Transverse colon (tissue), 3 donors: ENCODE results near the gene IL12RB2.

Source experiments
- CTCF ChIP-seq, 5 experiments: fragments of 200-600 bp in 3 of 5; fragments of 450-650 bp in 2 of 5; sonication (generic) in 3 of 5; IDR thresholded peaks; 1 replicate in 2 of 5; 2 replicates in 3 of 5; pipeline ENCODE4 v1.5.1; 2016 to 2017; ENCODE audit warnings: antibody characterized with exemption in 5 of 5, inconsistent platforms in 3 of 5, mild to moderate bottlenecking in 2 of 5, moderate library complexity in 1 of 5
- EP300 ChIP-seq: sonication (generic); formaldehyde crosslinking; IDR thresholded peaks from one replicate; pipeline ENCODE4 v1.6.1; 2017; ENCODE audit warnings: antibody characterized with exemption, low read depth
- POLR2A ChIP-seq: fragments of 450-650 bp; IDR thresholded peaks from one replicate; pipeline ENCODE4 v1.6.1; 2016; ENCODE audit warnings: antibody characterized with exemption, mild to moderate bottlenecking, moderate library complexity

GRCh38 chr1:67285780-67286488 lies 21.7 kb upstream of the IL12RB2 start:
- TF ChIP-seq POLR2A (no peak), CTCF (IDR thresholded peaks at IDR 0.05) (no peak), EP300 (no peak)
